ENCODE measurements around the gene ITGB1BP1.
A peak's percentile ranks its signal among the peaks of the same experiment; 100 is the strongest.

DNA sequence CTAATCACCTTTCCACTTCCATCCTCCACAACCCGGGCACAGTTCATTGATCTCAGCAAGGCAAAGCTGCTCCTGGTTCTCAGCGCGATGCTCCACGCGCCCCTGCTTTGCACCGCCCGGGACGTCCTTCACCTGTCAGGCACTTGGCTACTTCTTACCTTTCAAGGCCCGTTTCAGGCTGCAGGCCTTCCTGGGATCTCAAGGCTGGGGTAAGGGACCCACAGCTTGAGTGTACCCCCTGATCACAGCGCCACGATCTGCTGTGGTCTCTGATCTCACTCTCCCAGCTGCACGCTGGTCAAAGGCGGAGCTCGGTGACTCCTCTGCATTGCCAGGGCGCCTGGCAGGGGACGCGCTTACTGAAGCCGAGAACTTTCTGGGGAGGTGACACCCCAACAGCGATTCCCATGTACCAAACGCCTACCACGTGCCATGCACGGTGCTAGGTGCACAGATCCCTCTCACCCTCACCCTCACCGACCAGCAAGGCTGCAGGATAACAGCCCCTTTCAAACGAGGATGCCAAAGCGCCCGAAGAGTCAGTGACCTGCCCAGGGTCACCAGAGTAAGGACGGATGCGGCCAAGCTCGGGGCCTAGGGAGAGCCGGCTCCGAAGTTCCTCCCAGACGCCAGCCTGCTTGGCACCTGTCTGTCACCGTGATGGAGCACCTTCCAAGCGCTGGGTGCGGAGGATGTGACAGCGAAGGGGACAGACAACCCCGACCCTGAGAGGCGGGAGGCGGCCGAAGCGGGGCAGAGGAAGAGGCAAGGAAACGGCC is 818 bp downstream of the ITGB1BP1 start:
- TF ChIP-seq TARDBP (IDR thresholded peaks at IDR 0.05; ENCODE audit: borderline replicate concordance), result no peak
- TF ChIP-seq MTA3 (IDR thresholded peaks at IDR 0.05; ENCODE audit: borderline replicate concordance, low read length), result no peak
- no peak for TF ChIP-seq CTCF (IDR thresholded peaks at IDR 0.05 in 2 of 3, conservative IDR thresholded peaks at IDR 0.05 in 1 of 3; ENCODE audit: control insufficient read depth in 2 of 3, extremely low read depth in 1 of 3, insufficient read depth in 1 of 3, low read depth in 3 of 3, low read length in 3 of 3)
- no peak for TF ChIP-seq HDAC2 (IDR thresholded peaks at IDR 0.05)
- TF ChIP-seq YBX1 (IDR thresholded peaks at IDR 0.05), result no peak
- TF ChIP-seq FOXM1 (IDR thresholded peaks at IDR 0.05; ENCODE audit: low read depth, low read length), result no peak
- no peak for TF ChIP-seq YY1 (IDR thresholded peaks at IDR 0.05; ENCODE audit: low read depth, low read length)
- no peak for TF ChIP-seq STAT3 (IDR thresholded peaks at IDR 0.05; ENCODE audit: low read depth, low read length)
- TF ChIP-seq TCF3 (IDR thresholded peaks at IDR 0.05; ENCODE audit: borderline replicate concordance, insufficient read depth, low read depth, low read length), result no peak
- peak; percentile 10; the same call in 1 of the 2 replicates for TF ChIP-seq POLR2A (IDR thresholded peaks at IDR 0.05; ENCODE audit: low read depth, low read length)
- TF ChIP-seq, protein P1, sequence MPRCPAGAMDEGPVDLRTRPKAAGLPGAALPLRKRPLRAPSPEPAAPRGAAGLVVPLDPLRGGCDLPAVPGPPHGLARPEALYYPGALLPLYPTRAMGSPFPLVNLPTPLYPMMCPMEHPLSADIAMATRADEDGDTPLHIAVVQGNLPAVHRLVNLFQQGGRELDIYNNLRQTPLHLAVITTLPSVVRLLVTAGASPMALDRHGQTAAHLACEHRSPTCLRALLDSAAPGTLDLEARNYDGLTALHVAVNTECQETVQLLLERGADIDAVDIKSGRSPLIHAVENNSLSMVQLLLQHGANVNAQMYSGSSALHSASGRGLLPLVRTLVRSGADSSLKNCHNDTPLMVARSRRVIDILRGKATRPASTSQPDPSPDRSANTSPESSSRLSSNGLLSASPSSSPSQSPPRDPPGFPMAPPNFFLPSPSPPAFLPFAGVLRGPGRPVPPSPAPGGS (IDR thresholded peaks at IDR 0.05; ENCODE audit: borderline replicate concordance, insufficient read depth, low read depth, low read length, poor library complexity, severe bottlenecking), result no peak
- no peak for TF ChIP-seq NRF1 (conservative IDR thresholded peaks at IDR 0.05; ENCODE audit: low read depth, low read length)
- TF ChIP-seq ZNF622 (IDR thresholded peaks at IDR 0.05), result no peak
- TF ChIP-seq MEF2A (IDR thresholded peaks at IDR 0.05; ENCODE audit: insufficient read depth, low read depth, low read length), result no peak

Data from GM12878 (cell line).